GM12801 (cell line): Measurements from ENCODE around the gene SEMA4B.

ENCODE experiments used
- CTCF ChIP-seq: IDR thresholded peaks from one replicate; pipeline ENCODE4 v1.5.1; 2011; ENCODE audit warnings: control low read depth; ENCODE audit not compliant: insufficient read length; ENCODE audit errors: extremely low read depth

The SEMA4B gene

GRCh38 chr15:90232196-90232595 lies 31.1 kb downstream of the SEMA4B start:
- TF ChIP-seq CTCF: no peak

- no peak for TF ChIP-seq CTCF
Observed at GRCh38 chr15:90232941-90233386, 31.8 kb downstream of the SEMA4B start.

- no peak for TF ChIP-seq CTCF
Observed at GRCh38 chr15:90233387-90234095, 32.4 kb downstream of the SEMA4B start, which contains the start of gene CIB1. CIB1 (minus strand) TSS chr15:90233941; CDS start chr15:90233885, 56 bp downstream.

GRCh38 chr15:90234096-90234988 lies 33.2 kb downstream of the SEMA4B start, which contains the start of gene GDPGP1:
GDPGP1 (plus strand) TSS chr15:90234209; CDS start chr15:90240909, 6,700 bp downstream.
- no peak for TF ChIP-seq CTCF

GRCh38 chr15:90239371-90239770 lies 38.2 kb downstream of the SEMA4B start:
- no peak for TF ChIP-seq CTCF

- TF ChIP-seq CTCF: no peak
Observed at GRCh38 chr15:90240856-90241255, 39.7 kb downstream of the SEMA4B start.
